HepG2 (cell line): ENCODE data around the gene NPTX2. TPM values are rescaled to one million over a fixed set of nuclear protein-coding genes. Genes with fewer than 3 reads are reported as not detected.

Source experiments
- ATAC-seq: fragments of 200-7000 bp; cut with Tn5 transposase; 3 replicates; pipeline ENCODE4 v1.9.1; 2020; ENCODE audit warnings: mild to moderate bottlenecking, moderate library complexity
- BruUV-seq: library from RNA; stranded (reverse); fragments of 400-500 nt; replicated peaks from 2 replicates; lab custom pipeline; 2021; lab: Mats Ljungman, UMichigan
- CTCF ChIA-PET: fragments of 300-600 bp; formaldehyde crosslinking; extraction: SDS; loops from one replicate; lab custom pipeline; 2021; ENCODE audit warnings: low total read pairs, inconsistent platforms, low intra/inter-chr PET ratio; lab: Yijun Ruan, JAX
- POLR2A ChIA-PET: fragments of 350-600 bp; sonication (Branson Sonifier 250); formaldehyde crosslinking; loops from one replicate; lab custom pipeline; 2020; ENCODE audit warnings: antibody characterized with exemption, inconsistent platforms; lab: Yijun Ruan, JAX
- DNase-seq: peaks from one replicate; pipeline ENCODE4 v3.0.0-alpha.2; 2015; ENCODE audit warnings: low spot score
- FAIRE-seq: peaks from 3 replicates; lab custom pipeline; 2011; peaks lifted over from hg19 to GRCh38; lab: Jason Lieb, UNC
- H2AFZ ChIP-seq: one replicate; pipeline ENCODE4 v1.6.1; 2011; ENCODE audit warnings: low read length, inconsistent platforms
- H3K27ac ChIP-seq: fragments of 300-600 bp; 3 replicates; pipeline ENCODE4 v1.8.0; 2011; ENCODE audit warnings: mixed run types, mild to moderate bottlenecking, mixed read lengths, low read length, inconsistent platforms; ENCODE audit not compliant: insufficient read depth; ENCODE audit errors: extremely low read length
- H3K27me3 ChIP-seq, 2 experiments: fragments of 200-600 bp in 1 of 2; 2 replicates in 1 of 2; 3 replicates in 1 of 2; pipeline versions ENCODE4 v1.6.0 to v1.8.0; 2011; ENCODE audit warnings: low read length in 2 of 2, mild to moderate bottlenecking in 2 of 2, moderate library complexity in 2 of 2, inconsistent platforms in 1 of 2; ENCODE audit not compliant: insufficient read depth in 2 of 2, control insufficient read depth in 1 of 2
- H3K36me3 ChIP-seq, 2 experiments: fragments of 200-600 bp in 1 of 2; replicated peaks in 1 of 2; 2 replicates in 1 of 2; 3 replicates in 1 of 2; pipeline versions ENCODE4 v1.5.1 to v1.8.0; 2011; ENCODE audit warnings: low read length in 2 of 2, inconsistent platforms in 1 of 2; ENCODE audit not compliant: insufficient read depth in 2 of 2, control insufficient read depth in 1 of 2
- H3K4me1 ChIP-seq: 2 replicates; pipeline ENCODE4 v1.5.1; 2012; ENCODE audit warnings: low read length, inconsistent platforms; ENCODE audit not compliant: insufficient read depth
- H3K4me2 ChIP-seq: 2 replicates; pipeline ENCODE4 v1.6.0; 2011; ENCODE audit warnings: low read depth, low read length, inconsistent platforms
- H3K4me3 ChIP-seq, 3 experiments: fragments of 200-600 bp in 1 of 3; sonication (generic), shearing (Covaris generic) in 1 of 3; replicated peaks in 1 of 3; 2 replicates each; pipeline ENCODE4 v1.5.1; 2011 to 2016; ENCODE audit warnings: low read length in 3 of 3, inconsistent platforms in 2 of 3, low read depth in 2 of 3, mild to moderate bottlenecking in 2 of 3, control low read depth in 1 of 3, mixed read lengths in 1 of 3; ENCODE audit not compliant: insufficient read depth in 1 of 3
- H3K79me2 ChIP-seq: one replicate; pipeline ENCODE4 v1.6.1; 2011; ENCODE audit warnings: low read length, inconsistent platforms; ENCODE audit not compliant: insufficient read depth
- H3K9ac ChIP-seq: 2 replicates; pipeline ENCODE4 v1.6.0; 2011; ENCODE audit warnings: mild to moderate bottlenecking, low read depth, low read length, inconsistent platforms; ENCODE audit not compliant: insufficient read depth
- H3K9me3 ChIP-seq: 2 replicates; pipeline ENCODE4 v1.5.1; 2012; ENCODE audit warnings: mild to moderate bottlenecking, low read length
- H4K20me1 ChIP-seq: 2 replicates; pipeline ENCODE4 v1.6.0; 2011; ENCODE audit warnings: inconsistent platforms, mild to moderate bottlenecking, low read length, moderate library complexity; ENCODE audit not compliant: insufficient read depth
- HDAC2 ChIP-seq: sonication (generic); formaldehyde crosslinking; IDR thresholded peaks from 2 replicates; pipeline ENCODE4 v1.4.0; 2020; ENCODE audit warnings: missing genetic modification reagents
- NR2F1 ChIP-seq, 2 experiments: fragments of 450-650 bp in 1 of 2; formaldehyde crosslinking in 1 of 2; IDR thresholded peaks; 2 replicates each; pipeline versions ENCODE4 v1.5.0 to v1.6.1; 2016 to 2020; ENCODE audit warnings: mild to moderate bottlenecking in 1 of 2, missing compliant biosample characterization in 1 of 2, missing genetic modification reagents in 1 of 2, moderate library complexity in 1 of 2
- ZNF431 ChIP-seq: sonication (generic); formaldehyde crosslinking; IDR thresholded peaks from 2 replicates; pipeline ENCODE4 v1.9.0; 2022; ENCODE audit warnings: missing genetic modification reagents, low read depth, mild to moderate bottlenecking, borderline replicate concordance
- ZNF552 ChIP-seq: sonication (generic); formaldehyde crosslinking; IDR thresholded peaks from 2 replicates; pipeline ENCODE4 v1.9.0; 2022; ENCODE audit warnings: missing genetic modification reagents, mild to moderate bottlenecking, borderline replicate concordance
- ZNF605 ChIP-seq: sonication (generic); formaldehyde crosslinking; IDR thresholded peaks from 2 replicates; pipeline ENCODE4 v1.8.0; 2022; ENCODE audit warnings: mild to moderate bottlenecking, missing genetic modification reagents
- ZNF652 ChIP-seq: IDR thresholded peaks from 2 replicates; pipeline ENCODE4 v1.6.1; 2016; ENCODE audit warnings: low read depth, borderline replicate concordance
- WGBS: methylation state at CpG from one replicate; pipeline ENCODE4 v1.1.6; 2017; ENCODE audit warnings: low lambda C conversion rate; 5-methylcytosine and 5-hydroxymethylcytosine counted together
- in situ Hi-C: cut with HindIII; loops from 2 replicates; pipeline ENCODE4 v1.10.0; 2017; ENCODE audit warnings: low pct_unique_long_range_greater_than_20kb; ENCODE audit not compliant: extremely low pct_ligation_motif_present
- intact Hi-C: fragments of 100-400 bp; cut with micrococcal nuclease; formaldehyde crosslinking; loops from one replicate; pipeline ENCODE4 v1.10.0; 2022; ENCODE audit not compliant: unreplicated experiment
- polyA plus RNA-seq, 8 experiments: library from polyadenylated mRNA; depleted of rRNA in 3 of 8; stranded (reverse) in 7 of 8; unstranded in 1 of 8; fragments of >200 nt; fragmentation: Illumina TruSeq in 4 of 8; extraction: Trizol in 4 of 8; gene quantifications; 2 replicates each; pipeline versions ENCODE4 v1.2.1 to v1.2.3, GENCODE V29; 2011 to 2016; ENCODE audit warnings: low read depth in 4 of 8, missing spikeins in 1 of 8, mixed read lengths in 1 of 8; ENCODE audit not compliant: insufficient read depth in 1 of 8
- total RNA-seq, 5 experiments: library from RNA; depleted of rRNA; stranded (reverse); fragments of >200 nt; fragmentation: Illumina TruSeq; extraction: Trizol; gene quantifications; 2 replicates each; pipeline ENCODE4 v1.2.3, GENCODE V29; 2016; ENCODE audit warnings: low read depth in 1 of 5
- TF ChIP-seq, protein P1 (sequence below): sonication (generic); formaldehyde crosslinking; IDR thresholded peaks from 2 replicates; pipeline ENCODE4 v1.8.0; 2022; ENCODE audit warnings: mild to moderate bottlenecking, missing genetic modification reagents, borderline replicate concordance

Gene NPTX2
- total and polyA plus RNA-seq, 2 of the 13 experiments (the other 11 are each of a cell fraction or from before 2014, with no cell fraction given), result not detected

DNA sequence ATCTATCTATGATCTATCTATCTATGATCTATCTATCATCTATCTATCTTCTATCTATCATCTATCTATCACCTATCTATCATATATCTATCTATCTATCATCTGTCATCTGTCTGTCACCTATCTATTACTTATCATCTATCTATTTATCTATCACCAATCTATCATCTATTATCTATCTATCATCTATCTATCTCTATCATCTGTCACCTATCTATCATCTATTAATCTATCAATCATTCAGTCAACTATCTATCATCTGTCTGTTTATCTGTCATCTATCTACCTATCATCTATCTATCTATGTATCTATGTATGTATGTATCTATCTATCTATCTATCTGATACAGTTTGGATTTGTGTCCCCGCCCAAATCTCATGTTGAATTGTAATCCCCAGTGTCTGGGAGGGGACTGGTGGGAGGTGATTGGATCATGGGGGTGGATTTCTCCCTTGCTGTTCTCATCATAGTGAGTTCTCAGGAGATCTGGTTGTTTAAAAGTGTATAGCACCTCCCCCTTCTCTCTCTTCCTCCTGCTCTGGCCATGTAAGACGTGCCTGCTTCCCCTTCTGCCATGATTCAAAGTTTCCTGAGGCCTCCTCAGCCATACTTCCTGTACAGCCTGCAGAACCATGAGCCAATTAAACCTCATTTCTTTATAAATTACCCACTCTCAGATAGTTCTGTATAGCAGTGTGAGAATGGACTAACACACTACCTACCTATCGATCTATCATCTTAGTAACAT, 37.6 kb downstream of the NPTX2 start:
- Histone ChIP-seq H3K4me1 (peaks cover 9% of the 10 kb centered on the region), H4K20me1 (no peaks in the 10 kb centered on the region), H3K79me2 (no peaks in the 10 kb centered on the region), H3K4me2 (no peak overlapping the region), H3K9me3 (no peaks in the 10 kb centered on the region), H2AFZ (no peak overlapping the region), H3K4me3 (no peak overlapping the region), H3K27me3 (peaks cover 0 to 7% of the 10 kb centered on the region in 2 experiments; a peak in 2 of 5 replicates), H3K36me3 (no peaks in the 10 kb centered on the region), H3K27ac (no peak overlapping the region), H3K9ac (no peak overlapping the region)
- TF ChIP-seq ZNF552 (no peak), ZNF605 (CRISPR knock-in tag) (no peak), ZNF431 (0 out of 2 replicates have a peak, but pooled peaks have one; percentile 44)
- TF ChIP-seq, protein P1, sequence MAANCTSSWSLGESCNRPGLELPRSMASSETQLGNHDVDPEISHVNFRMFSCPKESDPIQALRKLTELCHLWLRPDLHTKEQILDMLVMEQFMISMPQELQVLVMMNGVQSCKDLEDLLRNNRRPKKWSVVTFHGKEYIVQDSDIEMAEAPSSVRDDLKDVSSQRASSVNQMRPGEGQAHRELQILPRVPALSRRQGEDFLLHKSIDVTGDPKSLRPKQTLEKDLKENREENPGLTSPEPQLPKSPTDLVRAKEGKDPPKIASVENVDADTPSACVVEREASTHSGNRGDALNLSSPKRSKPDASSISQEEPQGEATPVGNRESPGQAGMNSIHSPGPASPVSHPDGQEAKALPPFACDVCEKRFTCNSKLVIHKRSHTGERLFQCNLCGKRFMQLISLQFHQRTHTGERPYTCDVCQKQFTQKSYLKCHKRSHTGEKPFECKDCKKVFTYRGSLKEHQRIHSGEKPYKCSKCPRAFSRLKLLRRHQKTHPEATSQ, result no peak
- in situ Hi-C loops (no loop called here), intact Hi-C loops (no loop called here)
- 21% methylated on average over 3 of the region's 3 CpGs for WGBS
- ChIA-PET POLR2A (no interaction called here), CTCF (no interaction called here)
- ATAC-seq (no peak), FAIRE-seq (no peak), DNase-seq (no peak)
- no TSS peak for BruUV-seq

GRCh38 chr7:98655611-98656010, 38.5 kb downstream of the NPTX2 start:
- Histone ChIP-seq H3K4me3 (no peak overlapping the region), H3K27me3 (peaks cover 0 to 8% of the 10 kb centered on the region in 2 experiments; a peak in 2 of 5 replicates), H3K79me2 (no peaks in the 10 kb centered on the region), H3K27ac (no peak overlapping the region), H3K4me1 (peaks cover 9% of the 10 kb centered on the region), H3K9me3 (no peaks in the 10 kb centered on the region), H3K9ac (no peak overlapping the region), H2AFZ (no peak overlapping the region), H4K20me1 (no peaks in the 10 kb centered on the region), H3K4me2 (no peak overlapping the region), H3K36me3 (no peaks in the 10 kb centered on the region)
- intact Hi-C loops (no loop called here), in situ Hi-C loops (no loop called here)
- ChIA-PET POLR2A (no interaction called here), CTCF (no interaction called here)
- no TSS peak for BruUV-seq
- FAIRE-seq (no peak), ATAC-seq (no peak), DNase-seq (no peak)
- 16% methylated on average over 5 of the region's 5 CpGs for WGBS
- TF ChIP-seq ZNF652 (CRISPR knock-in tag), result no peak
- no peak for TF ChIP-seq HDAC2 (CRISPR knock-in tag)
- TF ChIP-seq NR2F1 (CRISPR knock-in tag; IDR thresholded peaks at IDR 0.05), result no peak
